B cell (primary cell): Measurements from ENCODE around the gene FERD3L. TPM values are rescaled to one million over a fixed set of nuclear protein-coding genes. Genes with fewer than 3 reads are reported as not detected.

ENCODE experiments used
- ATAC-seq: fragments of 200-7000 bp; cut with Tn5 transposase; one replicate; pipeline ENCODE4 v1.10.0; 2021; ENCODE audit warnings: low read depth, mild to moderate bottlenecking, moderate number of reproducible peaks, moderate library complexity
- CTCF ChIA-PET: fragments of 350-600 bp; sonication (Branson Sonifier 250); formaldehyde crosslinking; loops from one replicate; lab custom pipeline; 2021; ENCODE audit warnings: antibody characterized with exemption, inconsistent platforms; lab: Charles Lee
- POLR2A ChIA-PET: fragments of 350-600 bp; sonication (Branson Sonifier 250); formaldehyde crosslinking; loops from one replicate; lab custom pipeline; 2021; ENCODE audit warnings: antibody characterized with exemption; lab: Charles Lee
- DNase-seq: peaks from one replicate; pipeline ENCODE4 v3.0.0; 2013
- H2AFZ ChIP-seq: 2 replicates; pipeline ENCODE4 v1.6.1; 2012; ENCODE audit warnings: mild to moderate bottlenecking, low read depth, low read length; ENCODE audit not compliant: insufficient read depth, poor library complexity, severe bottlenecking
- H3K27ac ChIP-seq, 2 donors: 1 replicate in 1 of 2; 2 replicates in 1 of 2; pipeline ENCODE4 v1.5.1; 2012 to 2013; ENCODE audit warnings: low read length in 2 of 2, mild to moderate bottlenecking in 2 of 2, moderate library complexity in 1 of 2
- H3K27me3 ChIP-seq, 4 experiments: fragments of 200-600 bp in 1 of 4; sonication (generic) in 1 of 4; replicated peaks in 1 of 4; 1 replicate in 2 of 4; 2 replicates in 2 of 4; pipeline versions ENCODE4 v1.6.1 to v1.7.0; 2013 to 2016; ENCODE audit warnings: low read length in 3 of 4, mild to moderate bottlenecking in 2 of 4, mixed read lengths in 1 of 4, moderate library complexity in 1 of 4; ENCODE audit not compliant: insufficient read depth in 4 of 4, control insufficient read depth in 3 of 4; ENCODE audit errors: control extremely low read depth in 1 of 4
- H3K36me3 ChIP-seq, 2 experiments: replicated peaks in 1 of 2; 1 replicate in 1 of 2; 2 replicates in 1 of 2; pipeline versions ENCODE4 v1.6.1 to v1.7.1; 2013; ENCODE audit warnings: low read length in 1 of 2; ENCODE audit not compliant: insufficient read depth in 2 of 2, control insufficient read depth in 1 of 2; ENCODE audit errors: control extremely low read depth in 1 of 2, extremely low read depth in 1 of 2
- H3K4me1 ChIP-seq, 2 donors: fragments of 200-600 bp in 1 of 2; sonication (generic) in 1 of 2; 1 replicate in 1 of 2; 2 replicates in 1 of 2; pipeline versions ENCODE4 v1.5.1 to v1.6.1; 2013 to 2017; ENCODE audit warnings: low read length in 2 of 2; ENCODE audit not compliant: control insufficient read depth in 2 of 2, insufficient read depth in 2 of 2
- H3K4me2 ChIP-seq: replicated peaks from 2 replicates; pipeline ENCODE3; 2012; ENCODE audit warnings: mild to moderate bottlenecking, low read depth, low read length; ENCODE audit not compliant: poor library complexity, severe bottlenecking
- H3K4me3 ChIP-seq, 5 experiments: fragments of 200-600 bp in 1 of 5; sonication (generic) in 1 of 5; 1 replicate in 3 of 5; 2 replicates in 2 of 5; pipeline versions ENCODE4 v1.5.1 to v1.7.0; 2011 to 2016; ENCODE audit warnings: low read length in 4 of 5, mild to moderate bottlenecking in 4 of 5, low read depth in 2 of 5, control low read depth in 1 of 5, moderate library complexity in 1 of 5; ENCODE audit not compliant: insufficient read depth in 1 of 5; ENCODE audit errors: control extremely low read depth in 1 of 5, extremely low read depth in 1 of 5
- H3K79me2 ChIP-seq: fragments of 200-600 bp; sonication (generic); one replicate; pipeline ENCODE4 v1.6.0; 2016; ENCODE audit warnings: low read length; ENCODE audit not compliant: control insufficient read depth, insufficient read depth
- H3K9ac ChIP-seq: fragments of 200-600 bp; sonication (generic); 2 replicates; pipeline ENCODE4 v1.6.1; 2017; ENCODE audit warnings: mild to moderate bottlenecking, low read length, moderate library complexity
- H3K9me3 ChIP-seq, 3 donors: one replicate each; pipeline versions ENCODE4 v1.6.1 to v1.7.1; 2013; ENCODE audit warnings: low read length in 2 of 3; ENCODE audit not compliant: control insufficient read depth in 2 of 3, insufficient read depth in 1 of 3; ENCODE audit errors: control extremely low read depth in 1 of 3
- H4K20me1 ChIP-seq: 2 replicates; pipeline ENCODE4 v1.6.0; 2012; ENCODE audit warnings: mild to moderate bottlenecking, low read length; ENCODE audit not compliant: insufficient read depth, control insufficient read depth, poor library complexity, severe bottlenecking
- H3K27ac Mint-ChIP-seq: one replicate; pipeline ENCODE4 v1.8.0; 2021; ENCODE audit warnings: mixed read lengths
- H3K27me3 Mint-ChIP-seq: one replicate; pipeline ENCODE4 v1.8.0; 2021; ENCODE audit warnings: mixed read lengths
- H3K4me1 Mint-ChIP-seq: one replicate; pipeline ENCODE4 v1.8.0; 2021; ENCODE audit warnings: mixed read lengths
- H3K4me3 Mint-ChIP-seq: one replicate; pipeline ENCODE4 v1.8.0; 2021; ENCODE audit warnings: mixed read lengths
- H3K9me3 Mint-ChIP-seq: one replicate; pipeline ENCODE4 v1.8.0; 2022; ENCODE audit warnings: mixed read lengths; ENCODE audit not compliant: insufficient read depth
- EZH2 ChIP-seq: IDR thresholded peaks from 2 replicates; pipeline ENCODE4 v1.6.1; 2012; ENCODE audit warnings: borderline replicate concordance, low read depth, mild to moderate bottlenecking, moderate library complexity, low read length; ENCODE audit not compliant: insufficient read depth, poor library complexity, severe bottlenecking
- WGBS: methylation state at CpG from one replicate; pipeline ENCODE4 v1.1.5; 2013; ENCODE audit warnings: missing lambda C conversion rate; ENCODE audit not compliant: insufficient coverage; 5-methylcytosine and 5-hydroxymethylcytosine counted together
- intact Hi-C: fragments of 100-400 bp; cut with micrococcal nuclease; formaldehyde crosslinking; loops from one replicate; pipeline ENCODE4 v1.10.0; 2022
- polyA plus RNA-seq: library from polyadenylated mRNA; depleted of rRNA; stranded (reverse); fragments of >200 nt; gene quantifications from 2 replicates; pipeline ENCODE4 v1.2.3, GENCODE V29; 2012
- total RNA-seq, 2 donors: library from RNA; stranded (reverse); fragments of 120-200 nt in 1 of 2; gene quantifications; 1 replicate in 1 of 2; 2 replicates in 1 of 2; pipeline versions ENCODE4 v1.2.3 to v1.2.4, GENCODE V29; 2013 to 2022
- TF ChIP-seq, protein P1 (sequence below): fragments of 200-600 bp; IDR thresholded peaks from one replicate; pipeline ENCODE4 v1.8.0; 2022; ENCODE audit warnings: antibody characterized with exemption, mild to moderate bottlenecking

Gene FERD3L
- total and polyA plus RNA-seq, 2 donors (not counting 1 experiment from before 2014, with no cell fraction given): not detected

DNA sequence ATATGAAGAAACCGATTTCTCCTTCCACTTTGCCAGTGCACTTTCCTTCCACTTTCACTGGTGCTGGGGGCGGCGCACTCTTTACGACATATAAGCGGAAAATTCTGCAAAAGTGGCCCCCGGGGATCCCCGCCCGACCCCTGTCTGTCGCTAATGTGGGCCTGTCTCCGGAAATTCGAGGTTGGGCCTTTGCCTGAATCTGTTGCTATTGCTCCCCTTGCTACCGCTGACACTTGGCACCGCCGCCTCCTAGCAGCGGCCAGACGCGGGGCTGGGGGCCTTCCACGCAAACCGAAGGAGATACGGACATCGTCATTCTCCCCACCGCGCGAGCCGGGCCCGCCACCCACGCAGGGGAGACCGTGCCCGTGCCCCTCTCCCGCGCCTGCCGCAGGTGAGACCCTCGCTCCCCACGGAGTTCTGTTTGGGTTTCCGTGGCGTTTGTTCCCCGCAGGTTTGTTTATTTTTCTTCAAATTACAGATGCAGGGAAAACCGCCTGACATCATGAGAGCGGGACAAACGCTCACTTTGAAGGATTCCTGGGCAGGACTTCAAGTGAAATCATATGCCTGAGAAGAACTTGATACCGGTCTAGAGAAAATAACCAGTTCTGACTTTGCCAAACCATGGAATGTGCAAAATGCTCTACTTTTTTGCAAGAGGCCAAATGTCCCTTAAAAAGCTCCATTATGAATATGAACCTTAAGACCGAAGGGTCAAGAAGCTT lies 32.8 kb downstream of the FERD3L start:
- no peak for ATAC-seq
- CTCF ChIA-PET: no interaction called here

More for the DNA sequence above, 32.8 kb downstream of the FERD3L start:
- H3K27ac ChIP-seq: no peak overlapping the region
- no peaks in the 10 kb centered on the region for H4K20me1 ChIP-seq
- no peaks in the 10 kb centered on the region for H3K79me2 ChIP-seq
- peaks cover 0 to 78% (median 68%) of the 10 kb centered on the region in 4 experiments for H3K27me3 ChIP-seq
- H3K4me3 ChIP-seq: no peak overlapping the region
- Mint-ChIP-seq H3K4me3 (no peak overlapping the region), H3K9me3 (no peaks in the 10 kb centered on the region), H3K27me3 (peaks cover 72% of the 10 kb centered on the region), H3K27ac (no peak overlapping the region), H3K4me1 (peaks cover 20% of the 10 kb centered on the region)
- H3K9ac ChIP-seq: no peak overlapping the region
- intact Hi-C loops: no loop called here
- no peaks in the 10 kb centered on the region for H3K36me3 ChIP-seq
- POLR2A ChIA-PET: no interaction called here
- H2AFZ ChIP-seq: peak overlapping the region; percentile 18
- H3K4me2 ChIP-seq: peak overlapping the region; percentile 36
- peaks cover 0 to 22% (median 0%) of the 10 kb centered on the region in 3 donors for H3K9me3 ChIP-seq
- TF ChIP-seq, protein P1, sequence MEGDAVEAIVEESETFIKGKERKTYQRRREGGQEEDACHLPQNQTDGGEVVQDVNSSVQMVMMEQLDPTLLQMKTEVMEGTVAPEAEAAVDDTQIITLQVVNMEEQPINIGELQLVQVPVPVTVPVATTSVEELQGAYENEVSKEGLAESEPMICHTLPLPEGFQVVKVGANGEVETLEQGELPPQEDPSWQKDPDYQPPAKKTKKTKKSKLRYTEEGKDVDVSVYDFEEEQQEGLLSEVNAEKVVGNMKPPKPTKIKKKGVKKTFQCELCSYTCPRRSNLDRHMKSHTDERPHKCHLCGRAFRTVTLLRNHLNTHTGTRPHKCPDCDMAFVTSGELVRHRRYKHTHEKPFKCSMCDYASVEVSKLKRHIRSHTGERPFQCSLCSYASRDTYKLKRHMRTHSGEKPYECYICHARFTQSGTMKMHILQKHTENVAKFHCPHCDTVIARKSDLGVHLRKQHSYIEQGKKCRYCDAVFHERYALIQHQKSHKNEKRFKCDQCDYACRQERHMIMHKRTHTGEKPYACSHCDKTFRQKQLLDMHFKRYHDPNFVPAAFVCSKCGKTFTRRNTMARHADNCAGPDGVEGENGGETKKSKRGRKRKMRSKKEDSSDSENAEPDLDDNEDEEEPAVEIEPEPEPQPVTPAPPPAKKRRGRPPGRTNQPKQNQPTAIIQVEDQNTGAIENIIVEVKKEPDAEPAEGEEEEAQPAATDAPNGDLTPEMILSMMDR: no peak
- no peak for TF ChIP-seq EZH2
- DNase-seq: peak; percentile 20
- H3K4me1 ChIP-seq: peaks cover 26 to 44% of the 10 kb centered on the region in 2 donors
- WGBS: 6% methylated on average over 40 of the region's 42 CpGs
